Brain microvascular endothelial cell (primary cell): ENCODE measurements around the gene FBXO10.

Source experiments
- DNase-seq: peaks from one replicate; pipeline ENCODE4 v3.0.0-alpha.2; 2020
- H3K27ac ChIP-seq: fragments of 250-450 bp; sonication (Bioruptor Pico); 2 replicates; pipeline ENCODE4 v1.5.1; 2020; ENCODE audit warnings: mild to moderate bottlenecking, moderate library complexity
- H3K27me3 ChIP-seq: fragments of 250-450 bp; sonication (Bioruptor Pico); replicated peaks from 2 replicates; pipeline ENCODE4 v1.5.1; 2020; ENCODE audit warnings: mild to moderate bottlenecking
- H3K36me3 ChIP-seq: fragments of 250-450 bp; sonication (Bioruptor Pico); replicated peaks from 2 replicates; pipeline ENCODE4 v1.5.1; 2020; ENCODE audit warnings: mild to moderate bottlenecking
- H3K4me3 ChIP-seq: 2 replicates; pipeline ENCODE4 v1.5.1; 2011; ENCODE audit warnings: low read depth, mild to moderate bottlenecking, control low read depth, low read length, moderate library complexity
- in situ Hi-C: cut with HindIII; loops from 2 replicates; pipeline ENCODE4 v1.10.0; 2017; ENCODE audit warnings: low sequenced_read_pairs, low pct_ligation_motif_present
- TF ChIP-seq, protein P1 (sequence below): IDR thresholded peaks from 2 replicates; pipeline ENCODE4 v1.5.1; 2011; ENCODE audit warnings: low read depth, mild to moderate bottlenecking, moderate library complexity, low read length, control low read depth, inconsistent platforms; ENCODE audit errors: missing control alignments

Gene FBXO10

DNA sequence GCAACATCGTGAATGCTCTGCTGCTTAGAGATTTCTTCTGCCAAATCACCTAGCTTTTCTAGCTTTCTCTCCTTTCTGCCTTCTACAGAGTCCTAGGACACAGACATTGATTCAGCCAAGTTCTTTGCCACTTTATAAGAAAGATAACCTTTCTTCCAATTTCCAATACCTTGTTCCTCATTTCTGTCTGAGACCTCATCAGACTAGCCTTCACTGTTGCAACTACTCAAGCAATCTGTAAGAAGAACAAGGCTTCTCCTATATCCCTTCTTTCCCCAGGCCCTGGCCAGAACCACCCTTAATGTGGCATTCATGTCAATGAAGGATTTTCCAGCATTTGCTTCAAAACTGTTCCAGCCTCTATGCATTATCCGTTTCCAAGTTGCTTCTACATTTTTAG, 24.3 kb downstream of the FBXO10 start:
- in situ Hi-C loops, result no loop called here
- H3K27me3 ChIP-seq, result no peaks in the 10 kb centered on the region
- H3K4me3 ChIP-seq, result no peak overlapping the region
- TF ChIP-seq, protein P1, sequence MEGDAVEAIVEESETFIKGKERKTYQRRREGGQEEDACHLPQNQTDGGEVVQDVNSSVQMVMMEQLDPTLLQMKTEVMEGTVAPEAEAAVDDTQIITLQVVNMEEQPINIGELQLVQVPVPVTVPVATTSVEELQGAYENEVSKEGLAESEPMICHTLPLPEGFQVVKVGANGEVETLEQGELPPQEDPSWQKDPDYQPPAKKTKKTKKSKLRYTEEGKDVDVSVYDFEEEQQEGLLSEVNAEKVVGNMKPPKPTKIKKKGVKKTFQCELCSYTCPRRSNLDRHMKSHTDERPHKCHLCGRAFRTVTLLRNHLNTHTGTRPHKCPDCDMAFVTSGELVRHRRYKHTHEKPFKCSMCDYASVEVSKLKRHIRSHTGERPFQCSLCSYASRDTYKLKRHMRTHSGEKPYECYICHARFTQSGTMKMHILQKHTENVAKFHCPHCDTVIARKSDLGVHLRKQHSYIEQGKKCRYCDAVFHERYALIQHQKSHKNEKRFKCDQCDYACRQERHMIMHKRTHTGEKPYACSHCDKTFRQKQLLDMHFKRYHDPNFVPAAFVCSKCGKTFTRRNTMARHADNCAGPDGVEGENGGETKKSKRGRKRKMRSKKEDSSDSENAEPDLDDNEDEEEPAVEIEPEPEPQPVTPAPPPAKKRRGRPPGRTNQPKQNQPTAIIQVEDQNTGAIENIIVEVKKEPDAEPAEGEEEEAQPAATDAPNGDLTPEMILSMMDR, result no peak
- no peaks in the 10 kb centered on the region for H3K36me3 ChIP-seq
- H3K27ac ChIP-seq, result no peak overlapping the region
- no peak for DNase-seq

DNA sequence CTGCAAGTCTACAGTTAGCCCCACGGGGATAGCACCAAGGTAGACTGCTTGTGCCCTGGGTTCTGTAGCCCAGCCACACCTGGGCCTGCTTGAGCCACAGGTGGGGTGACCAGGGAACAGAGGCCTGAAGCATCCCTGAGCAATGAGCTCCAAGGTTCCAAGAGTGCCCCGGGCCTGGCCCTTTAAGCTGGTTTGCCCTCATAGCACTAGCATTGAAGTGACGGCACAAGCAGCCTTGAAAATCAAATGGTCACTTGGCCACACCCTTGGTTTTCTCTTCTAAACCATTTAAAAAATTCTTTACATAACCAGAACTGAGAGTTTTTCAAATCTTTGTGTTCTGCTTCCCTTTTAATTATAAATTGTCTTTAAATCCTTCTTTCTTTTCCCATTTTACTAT, 24.7 kb downstream of the FBXO10 start:
- TF ChIP-seq, protein P1, result no peak
- Histone ChIP-seq H3K27ac (no peak overlapping the region), H3K36me3 (no peaks in the 10 kb centered on the region), H3K27me3 (no peaks in the 10 kb centered on the region), H3K4me3 (no peak overlapping the region)
- in situ Hi-C loops, result no loop called here
- no peak for DNase-seq

GRCh38 chr9:37550781-37551180, 25.4 kb downstream of the FBXO10 start:
- H3K27me3 ChIP-seq, result no peaks in the 10 kb centered on the region
- no peak overlapping the region for H3K27ac ChIP-seq
- no peak overlapping the region for H3K4me3 ChIP-seq
- peak; percentile 53 for DNase-seq
- in situ Hi-C loops, result no loop called here
- TF ChIP-seq, protein P1, result no peak
- H3K36me3 ChIP-seq, result no peaks in the 10 kb centered on the region

- H3K4me3 ChIP-seq, result no peak overlapping the region
- H3K27me3 ChIP-seq, result no peaks in the 10 kb centered on the region
- in situ Hi-C loops, result no loop called here
- TF ChIP-seq, protein P1, result no peak
- DNase-seq, result no peak
- no peaks in the 10 kb centered on the region for H3K36me3 ChIP-seq
- H3K27ac ChIP-seq, result no peak overlapping the region
These were observed 26.7 kb downstream of the FBXO10 start for GRCh38 chr9:37549527-37549926.

- TF ChIP-seq, protein P1, result no peak
- H3K36me3 ChIP-seq, result no peaks in the 10 kb centered on the region
- H3K27me3 ChIP-seq, result no peaks in the 10 kb centered on the region
- H3K27ac ChIP-seq, result no peak overlapping the region
- in situ Hi-C loops, result no loop called here
- no peak overlapping the region for H3K4me3 ChIP-seq
- no peak for DNase-seq
These were observed 28.8 kb downstream of the FBXO10 start for GRCh38 chr9:37547328-37547878.

DNA sequence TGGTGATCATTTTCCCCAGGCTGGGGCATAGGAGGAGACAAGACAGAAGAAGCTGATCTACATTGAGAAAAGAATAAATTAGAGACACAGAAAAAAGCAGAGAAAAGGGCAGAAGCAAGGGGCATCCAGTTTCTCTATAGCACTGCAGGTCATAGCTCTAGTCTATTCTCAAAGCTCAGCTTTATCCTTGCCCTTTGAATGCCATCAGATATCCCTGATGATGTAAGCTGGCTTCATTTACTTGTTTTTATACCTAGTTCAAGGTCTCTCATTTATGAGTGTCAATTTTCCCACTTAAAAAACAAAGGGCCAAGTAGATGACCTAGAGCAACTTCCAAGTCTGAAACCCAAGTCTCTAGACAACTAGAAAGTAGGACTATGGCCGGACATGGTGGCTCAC, 32.7 kb downstream of the FBXO10 start:
- H3K36me3 ChIP-seq, result peaks cover 10% of the 10 kb centered on the region
- DNase-seq, result no peak
- H3K27ac ChIP-seq, result no peak overlapping the region
- TF ChIP-seq, protein P1, result no peak
- H3K27me3 ChIP-seq, result no peaks in the 10 kb centered on the region
- no peak overlapping the region for H3K4me3 ChIP-seq
- in situ Hi-C loops, result no loop called here
